HG03025 (cell line): Measurements from ENCODE around the gene GPR42.

ENCODE experiments used
- ATAC-seq: cut with Tn5 transposase; IDR thresholded peaks from one replicate; pipeline ENCODE4 v1.9.1; 2021; ENCODE audit warnings: mild to moderate bottlenecking, moderate library complexity; ENCODE audit not compliant: unreplicated experiment, low FRiP score

The GPR42 gene, protein sequence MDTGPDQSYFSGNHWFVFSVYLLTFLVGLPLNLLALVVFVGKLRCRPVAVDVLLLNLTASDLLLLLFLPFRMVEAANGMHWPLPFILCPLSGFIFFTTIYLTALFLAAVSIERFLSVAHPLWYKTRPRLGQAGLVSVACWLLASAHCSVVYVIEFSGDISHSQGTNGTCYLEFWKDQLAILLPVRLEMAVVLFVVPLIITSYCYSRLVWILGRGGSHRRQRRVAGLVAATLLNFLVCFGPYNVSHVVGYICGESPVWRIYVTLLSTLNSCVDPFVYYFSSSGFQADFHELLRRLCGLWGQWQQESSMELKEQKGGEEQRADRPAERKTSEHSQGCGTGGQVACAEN

DNA sequence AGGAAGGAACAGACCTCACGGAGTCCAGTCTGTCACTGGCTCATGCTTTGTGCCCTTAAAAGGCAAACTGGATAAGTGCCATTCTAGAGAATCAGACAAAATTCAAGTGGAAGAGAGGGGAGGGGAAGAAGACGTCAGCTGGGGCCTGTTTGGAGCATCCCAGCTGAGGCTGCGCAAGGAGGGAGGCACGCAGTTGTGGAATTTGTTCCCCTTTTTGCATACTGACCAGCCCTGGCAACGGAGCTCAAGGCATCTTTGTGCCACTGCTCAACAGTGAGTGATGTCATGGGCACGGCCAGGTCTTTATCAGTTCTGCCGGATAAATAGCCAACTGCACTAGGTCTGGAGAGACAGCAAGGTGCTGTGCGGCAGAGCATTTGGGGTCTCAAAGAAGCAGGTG is at the start of gene GPR42:
GPR42 (plus strand) TSS at position 347 of the 400 bp plus-strand sequence. CDS start 292 bp downstream, outside the sequence.
- no peak for ATAC-seq

DNA sequence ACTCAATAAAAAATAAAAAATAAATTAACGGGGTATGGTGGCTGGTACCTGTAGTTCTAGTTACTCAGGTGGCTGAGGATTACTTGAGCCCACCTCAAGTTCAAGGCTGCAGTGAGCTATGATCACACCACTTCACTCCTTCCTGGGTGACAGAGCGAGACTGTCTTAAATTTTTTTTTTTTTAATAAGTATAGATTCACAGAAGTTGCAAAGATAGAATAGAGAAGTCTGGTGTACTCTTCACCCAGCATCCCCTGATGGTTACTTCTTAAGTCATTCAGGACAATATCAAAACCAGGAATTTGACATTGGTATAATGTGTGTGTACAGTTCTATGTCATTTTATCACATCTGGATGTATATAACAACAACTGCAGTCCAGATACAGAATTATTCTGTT is 49.6 kb upstream of the GPR42 start:
- ATAC-seq = no peak

DNA sequence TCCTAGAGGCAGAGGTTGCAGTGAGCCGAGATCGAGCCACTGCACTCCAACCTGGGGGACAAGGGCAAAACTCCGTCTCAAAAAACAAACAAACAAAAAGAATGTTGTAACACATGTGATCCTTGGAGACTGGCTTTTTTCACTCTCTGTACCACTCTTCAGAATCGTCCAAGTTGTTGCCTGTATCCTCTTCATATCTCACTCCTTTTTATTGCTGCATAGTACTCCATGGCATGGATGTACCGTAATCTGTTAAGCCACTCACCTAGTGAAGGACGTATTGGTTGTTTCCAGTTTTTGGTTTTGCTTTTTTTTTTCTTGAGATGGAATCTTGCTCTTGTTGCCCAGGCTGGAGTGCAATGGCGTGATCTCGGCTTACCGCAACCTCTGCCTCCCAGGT is 48.9 kb upstream of the GPR42 start:
- no peak for ATAC-seq

DNA sequence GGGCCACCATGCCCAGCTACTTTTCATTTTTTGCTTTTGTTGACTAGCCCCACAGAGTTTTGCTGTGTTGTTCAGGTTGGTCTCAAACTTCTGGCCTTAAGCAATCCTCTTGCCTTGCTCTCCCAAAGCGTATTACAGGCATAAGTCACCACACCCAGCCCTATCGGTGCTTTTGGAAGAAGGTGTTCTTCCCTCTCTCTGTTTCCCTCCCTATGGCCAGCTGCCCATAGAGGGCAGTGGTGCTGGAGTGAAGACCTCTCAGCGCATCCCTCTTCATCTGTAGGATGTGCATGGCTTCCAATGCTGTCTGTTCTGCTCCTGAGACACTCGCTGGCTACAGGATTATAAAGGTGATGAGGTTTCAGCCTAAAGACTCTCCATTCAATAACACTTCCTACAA is 43.2 kb upstream of the GPR42 start:
- no peak for ATAC-seq

DNA sequence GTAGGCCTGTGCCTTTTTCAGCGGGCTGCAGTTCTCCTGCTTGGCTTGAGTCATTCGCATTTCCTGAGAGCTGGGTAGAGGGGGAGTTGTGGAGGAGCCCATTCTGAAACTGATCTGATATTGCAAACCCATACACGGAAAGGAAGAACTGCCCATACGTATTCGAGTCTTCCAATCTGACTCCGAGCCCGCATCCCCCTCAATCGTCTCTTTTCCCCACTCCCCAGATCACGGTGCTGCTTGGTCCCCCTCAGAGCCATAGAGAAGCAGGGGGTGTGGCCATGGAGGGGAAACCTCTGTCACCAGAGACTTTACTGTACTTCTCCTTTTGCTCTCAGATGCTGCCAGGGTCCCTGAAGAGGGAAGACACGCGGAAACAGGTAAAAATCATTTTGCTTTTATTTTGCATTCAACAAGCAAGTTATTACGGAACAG is 42.0 kb upstream of the GPR42 start, which contains the start of gene CD22:
CD22 (plus strand) TSS at position 337 of the 435 bp plus-strand sequence. CDS start 2,854 bp downstream, outside the sequence.
- ATAC-seq = no peak

DNA sequence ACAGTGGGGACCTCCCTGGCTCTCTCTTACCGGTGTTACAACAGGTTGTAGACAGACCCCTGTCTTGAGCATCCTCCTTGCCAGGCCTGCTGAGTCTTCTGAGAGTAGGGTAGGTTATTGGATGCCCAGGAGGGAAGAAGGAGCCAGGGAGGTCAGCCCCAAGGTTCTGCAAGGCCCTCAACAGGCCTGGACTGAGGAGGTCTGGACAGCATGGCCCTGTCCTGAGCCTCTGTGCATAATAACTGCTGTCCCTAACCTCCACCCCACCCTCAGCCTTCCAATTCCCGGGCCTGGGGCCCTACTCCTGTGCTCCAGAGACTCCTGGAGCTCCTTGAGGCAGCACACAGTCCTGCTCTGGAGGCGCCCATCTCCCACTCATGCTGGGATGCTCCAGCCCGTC is 41.5 kb upstream of the GPR42 start:
- no peak for ATAC-seq

DNA sequence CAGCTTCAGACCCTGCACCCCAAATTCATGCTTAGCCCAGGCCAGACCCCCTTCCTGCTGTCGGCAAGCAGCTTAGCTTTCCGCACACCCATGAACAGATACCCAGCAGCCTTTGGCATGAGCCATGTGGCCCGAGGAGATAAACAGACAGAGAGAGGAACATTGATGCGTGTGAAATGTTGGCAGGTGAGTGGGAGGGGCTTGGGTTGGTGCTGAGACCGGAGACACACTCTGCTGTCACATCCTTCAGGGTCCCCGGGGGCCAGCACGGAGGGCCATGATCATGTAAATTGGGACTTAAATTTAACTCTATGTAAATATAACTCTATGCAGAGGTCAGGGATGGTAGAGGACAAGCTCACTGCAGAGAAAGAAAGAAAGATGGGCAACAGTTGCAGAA is 40.4 kb upstream of the GPR42 start:
- ATAC-seq = no peak

DNA sequence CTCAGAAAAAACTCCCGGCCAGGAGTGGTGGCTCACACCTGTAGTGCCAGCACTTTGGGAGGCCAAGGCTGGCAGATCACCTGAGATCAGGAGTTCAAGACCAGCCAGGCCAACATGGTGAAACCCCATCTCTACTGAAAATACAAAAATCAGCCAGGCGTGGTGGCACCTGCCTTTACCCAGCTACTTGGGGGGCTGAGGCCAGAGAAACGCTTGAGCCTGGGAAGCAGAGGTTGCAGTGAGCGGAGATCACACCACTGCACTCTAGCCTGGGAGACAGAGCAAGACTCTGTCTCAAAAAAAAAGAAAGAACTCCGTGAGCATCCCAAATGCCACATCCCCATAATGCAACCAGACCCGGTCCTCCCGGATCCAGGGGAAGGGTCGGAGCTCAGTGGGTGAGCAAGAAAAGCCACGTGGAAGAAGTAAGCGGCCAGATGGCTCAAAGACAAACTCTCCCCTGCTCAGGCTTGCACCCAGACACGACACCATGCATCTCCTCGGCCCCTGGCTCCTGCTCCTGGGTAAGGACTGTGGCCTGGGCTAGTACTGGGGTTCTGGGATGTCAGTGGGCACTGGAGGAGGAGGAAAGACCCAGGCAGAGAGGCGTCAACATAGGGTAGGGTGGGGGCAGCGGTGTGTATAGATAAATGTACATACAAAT is 39.2 kb upstream of the GPR42 start:
- ATAC-seq = no peak

DNA sequence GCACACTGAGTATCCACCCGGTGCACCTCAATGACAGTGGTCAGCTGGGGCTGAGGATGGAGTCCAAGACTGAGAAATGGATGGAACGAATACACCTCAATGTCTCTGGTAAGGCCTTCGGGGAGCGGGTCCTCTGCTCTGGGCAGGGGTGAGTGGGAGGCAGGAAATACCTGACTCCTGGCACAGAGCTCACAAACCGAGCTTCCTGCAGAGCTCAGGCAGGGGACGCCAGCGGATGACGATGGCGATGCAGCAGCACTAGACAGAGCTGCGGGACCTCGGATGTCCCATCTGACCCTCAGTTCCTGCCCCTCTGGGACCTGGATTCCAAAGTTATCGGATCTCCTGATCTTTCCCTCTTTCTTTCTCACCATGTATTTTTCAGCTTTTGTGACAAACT is 38.1 kb upstream of the GPR42 start:
- ATAC-seq = no peak

DNA sequence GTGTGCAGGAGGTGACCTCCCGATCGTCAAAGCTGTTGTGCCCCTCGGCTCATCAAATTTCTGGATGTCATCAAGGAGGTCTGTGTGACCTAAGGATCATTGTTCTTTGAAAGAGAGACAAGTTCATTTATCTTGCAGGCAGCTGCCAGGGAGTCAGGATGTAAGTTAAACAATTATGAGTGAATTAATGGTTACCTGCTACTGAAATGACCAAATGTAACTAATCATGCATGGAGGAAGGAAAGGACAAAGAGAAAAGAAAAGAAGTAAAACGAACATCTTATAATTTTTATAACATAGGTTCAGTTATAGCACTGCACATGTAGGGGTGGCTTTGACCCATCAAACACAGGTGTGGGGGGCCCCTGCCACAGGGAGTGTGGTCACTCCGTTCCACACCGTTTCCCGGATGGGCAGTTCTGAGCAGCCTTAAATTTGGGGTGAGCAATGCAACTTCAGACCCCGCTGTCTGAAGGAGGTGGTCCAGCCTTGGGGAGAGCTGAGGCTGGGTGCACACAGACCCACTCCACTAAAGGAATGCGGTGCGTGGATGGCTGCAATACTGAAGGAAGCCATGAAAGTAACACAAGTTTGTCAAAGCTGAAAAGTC is 36.6 kb upstream of the GPR42 start:
- ATAC-seq = no peak

DNA sequence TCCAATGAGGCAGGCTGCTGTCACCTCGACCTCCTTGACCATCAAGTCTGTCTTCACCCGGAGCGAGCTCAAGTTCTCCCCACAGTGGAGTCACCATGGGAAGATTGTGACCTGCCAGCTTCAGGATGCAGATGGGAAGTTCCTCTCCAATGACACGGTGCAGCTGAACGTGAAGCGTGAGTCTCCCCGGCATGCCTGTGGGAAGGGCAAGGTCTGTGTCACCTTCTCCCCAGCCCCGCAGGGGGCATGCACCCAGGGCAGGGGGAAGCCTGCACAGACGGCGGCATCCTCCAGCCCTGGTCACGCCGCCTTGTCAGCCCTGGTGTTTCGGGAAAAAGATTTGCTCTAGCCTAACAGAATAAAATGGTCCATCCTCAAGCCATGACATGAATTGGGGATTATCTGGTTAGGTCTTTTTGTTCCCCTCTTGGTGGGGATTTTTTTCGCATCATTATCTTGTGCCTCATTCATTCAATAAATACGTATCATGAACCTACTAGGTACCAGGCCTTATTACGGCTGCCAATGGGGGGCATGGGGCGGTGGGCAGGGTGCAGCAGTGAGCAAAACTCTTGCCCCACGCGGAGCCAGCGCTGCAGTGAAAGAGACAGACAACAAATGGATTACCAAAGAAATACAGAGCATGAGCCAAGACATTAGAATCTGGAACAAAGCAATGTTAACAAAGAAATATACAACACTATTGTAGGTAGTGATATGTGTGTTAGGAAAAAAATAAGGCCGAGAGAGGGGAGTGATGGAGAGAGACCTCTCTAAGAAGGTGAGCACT is 34.5 kb upstream of the GPR42 start:
- ATAC-seq = no peak

DNA sequence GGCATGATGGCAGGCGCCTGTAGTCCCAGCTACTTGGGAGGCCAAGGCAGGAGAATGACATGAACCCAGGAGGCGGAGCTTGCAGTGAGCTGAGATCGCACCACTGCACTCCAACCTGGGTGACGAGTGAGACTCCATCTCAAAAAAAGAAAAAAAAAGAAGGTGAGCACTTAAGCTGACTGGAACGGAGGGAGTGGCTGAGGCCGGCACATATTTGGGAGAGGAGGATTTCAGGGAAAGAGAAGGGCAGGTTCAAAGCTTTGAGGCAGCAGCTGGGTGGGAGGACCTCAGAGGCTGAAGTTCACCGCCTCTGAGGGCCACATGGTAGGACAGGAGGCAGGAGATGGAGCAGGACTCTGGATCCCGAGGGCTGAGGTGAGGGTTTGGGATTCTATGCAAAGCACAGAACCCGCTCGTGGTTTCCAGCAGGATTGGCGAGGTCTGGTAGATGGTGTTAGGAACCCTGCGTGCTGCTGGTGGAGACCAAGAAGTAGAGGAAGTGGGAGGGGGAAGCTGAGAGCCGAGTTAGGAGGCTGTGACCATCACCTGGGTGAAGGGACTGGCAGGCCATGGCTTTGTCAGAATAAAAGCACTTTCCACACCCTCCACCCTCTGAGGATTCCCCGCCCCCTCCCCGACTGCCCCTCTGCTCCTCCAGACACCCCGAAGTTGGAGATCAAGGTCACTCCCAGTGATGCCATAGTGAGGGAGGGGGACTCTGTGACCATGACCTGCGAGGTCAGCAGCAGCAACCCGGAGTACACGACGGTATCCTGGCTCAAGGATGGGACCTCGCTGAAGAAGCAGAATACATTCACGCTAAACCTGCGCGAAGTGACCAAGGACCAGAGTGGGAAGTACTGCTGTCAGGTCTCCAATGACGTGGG is 33.5 kb upstream of the GPR42 start:
- ATAC-seq = no peak

DNA sequence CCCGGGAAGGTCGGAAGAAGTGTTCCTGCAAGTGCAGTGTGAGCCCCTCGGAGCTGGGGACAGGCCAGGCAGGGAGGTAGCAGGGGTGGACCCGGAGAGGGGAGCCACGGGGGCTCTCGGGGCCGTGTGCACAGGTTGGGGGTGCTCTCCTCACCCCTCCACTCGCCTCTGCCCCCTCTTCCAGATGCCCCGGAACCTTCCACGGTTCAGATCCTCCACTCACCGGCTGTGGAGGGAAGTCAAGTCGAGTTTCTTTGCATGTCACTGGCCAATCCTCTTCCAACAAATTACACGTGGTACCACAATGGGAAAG is 32.9 kb upstream of the GPR42 start:
- no peak for ATAC-seq

DNA sequence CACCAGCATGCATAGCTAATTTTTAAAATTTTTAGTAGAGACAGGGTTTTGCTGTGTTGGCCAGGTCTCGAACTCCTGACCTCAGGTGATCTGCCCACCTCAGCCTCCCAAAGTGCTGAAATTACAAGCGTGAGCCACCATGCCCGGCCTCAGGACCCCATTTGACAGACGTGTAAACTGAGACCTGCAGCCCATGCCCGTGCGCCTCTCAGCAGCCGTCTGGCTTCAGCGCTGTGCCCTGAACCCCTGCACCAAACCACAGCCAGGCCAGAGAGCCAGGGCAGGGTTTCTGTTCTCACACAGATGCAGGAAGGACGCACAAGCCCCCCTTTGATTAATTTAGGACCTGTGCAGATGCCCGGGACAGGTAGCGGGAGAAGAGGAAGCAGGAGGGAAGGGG is 30.4 kb upstream of the GPR42 start:
- ATAC-seq = no peak

DNA sequence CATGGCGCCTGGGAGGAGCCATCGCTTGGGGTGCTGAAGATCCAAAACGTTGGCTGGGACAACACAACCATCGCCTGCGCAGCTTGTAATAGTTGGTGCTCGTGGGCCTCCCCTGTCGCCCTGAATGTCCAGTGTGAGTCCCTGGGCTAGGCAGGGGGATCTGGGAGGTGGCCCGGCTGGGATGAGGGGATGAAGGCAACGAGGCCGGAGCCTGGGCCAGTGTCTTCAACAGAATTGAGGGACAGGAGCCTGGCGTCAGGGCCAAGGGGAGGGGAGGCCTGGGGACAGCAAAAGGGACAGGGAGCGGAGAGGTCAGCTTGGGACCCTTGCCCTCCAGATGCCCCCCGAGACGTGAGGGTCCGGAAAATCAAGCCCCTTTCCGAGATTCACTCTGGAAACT is 29.9 kb upstream of the GPR42 start:
- no peak for ATAC-seq

DNA sequence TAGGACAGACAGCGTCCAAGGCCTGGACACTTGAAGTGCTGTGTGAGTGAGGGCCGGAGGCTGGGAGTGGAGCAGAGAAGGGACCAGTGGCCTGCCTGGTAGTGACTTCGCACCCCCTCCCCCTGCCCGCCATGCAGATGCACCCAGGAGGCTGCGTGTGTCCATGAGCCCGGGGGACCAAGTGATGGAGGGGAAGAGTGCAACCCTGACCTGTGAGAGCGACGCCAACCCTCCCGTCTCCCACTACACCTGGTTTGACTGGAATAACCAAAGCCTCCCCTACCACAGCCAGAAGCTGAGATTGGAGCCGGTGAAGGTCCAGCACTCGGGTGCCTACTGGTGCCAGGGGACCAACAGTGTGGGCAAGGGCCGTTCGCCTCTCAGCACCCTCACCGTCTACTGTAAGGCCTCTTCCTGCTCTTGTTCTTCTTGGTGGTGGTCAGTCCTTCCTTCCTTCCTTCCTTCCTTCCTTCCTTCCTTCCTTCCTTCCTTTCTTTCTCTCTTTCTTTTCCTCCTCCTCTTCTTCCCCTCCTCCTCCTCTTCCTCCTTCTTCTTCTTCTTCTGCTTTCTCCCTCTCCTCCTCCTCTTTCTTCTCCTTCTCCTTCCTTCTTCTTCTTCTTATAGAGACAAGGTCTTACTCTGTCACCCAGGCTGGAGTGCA is 29.2 kb upstream of the GPR42 start:
- no peak for ATAC-seq

DNA sequence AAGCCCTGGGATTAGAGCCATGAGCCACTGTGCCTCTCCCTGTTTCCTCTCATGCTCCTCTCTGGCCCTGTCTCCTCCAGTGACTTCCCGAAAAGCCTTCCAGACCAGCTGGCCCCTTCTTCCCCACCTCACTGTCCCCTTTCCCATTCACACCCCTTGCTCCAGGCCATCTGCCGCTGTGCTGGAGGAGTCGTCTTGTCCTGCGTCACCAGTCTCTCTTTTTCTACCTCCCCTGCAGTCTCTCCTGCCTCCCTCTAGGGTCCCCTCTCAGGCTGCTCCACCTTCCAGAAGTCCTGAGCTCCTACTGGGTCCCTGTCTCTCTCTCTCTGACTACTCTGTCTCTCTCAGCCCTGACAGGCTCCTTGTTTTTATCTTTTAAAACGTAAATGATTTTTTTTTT is 28.4 kb upstream of the GPR42 start:
- no peak for ATAC-seq

DNA sequence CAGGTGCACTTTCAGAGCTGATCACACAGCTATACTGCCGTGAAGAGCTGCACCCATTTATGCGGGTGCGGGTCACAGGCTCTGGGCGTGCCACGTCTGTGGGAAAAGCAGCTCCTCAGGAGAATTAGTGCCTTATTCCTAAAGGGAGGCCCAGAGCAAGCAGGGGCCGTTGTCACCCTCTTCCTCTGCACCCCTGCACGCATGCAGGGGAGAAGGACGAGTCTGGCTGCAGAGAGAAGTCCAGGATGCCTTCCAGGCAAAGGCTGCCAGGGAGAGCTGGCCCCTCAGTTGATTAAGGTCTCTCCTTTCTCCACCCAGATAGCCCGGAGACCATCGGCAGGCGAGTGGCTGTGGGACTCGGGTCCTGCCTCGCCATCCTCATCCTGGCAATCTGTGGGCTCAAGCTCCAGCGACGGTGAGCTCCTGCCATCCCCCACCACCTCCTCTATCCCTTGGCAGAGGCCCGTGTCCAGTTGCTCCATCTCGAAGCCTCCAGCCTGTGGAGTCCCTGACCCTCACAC is 26.3 kb upstream of the GPR42 start:
- no peak for ATAC-seq

DNA sequence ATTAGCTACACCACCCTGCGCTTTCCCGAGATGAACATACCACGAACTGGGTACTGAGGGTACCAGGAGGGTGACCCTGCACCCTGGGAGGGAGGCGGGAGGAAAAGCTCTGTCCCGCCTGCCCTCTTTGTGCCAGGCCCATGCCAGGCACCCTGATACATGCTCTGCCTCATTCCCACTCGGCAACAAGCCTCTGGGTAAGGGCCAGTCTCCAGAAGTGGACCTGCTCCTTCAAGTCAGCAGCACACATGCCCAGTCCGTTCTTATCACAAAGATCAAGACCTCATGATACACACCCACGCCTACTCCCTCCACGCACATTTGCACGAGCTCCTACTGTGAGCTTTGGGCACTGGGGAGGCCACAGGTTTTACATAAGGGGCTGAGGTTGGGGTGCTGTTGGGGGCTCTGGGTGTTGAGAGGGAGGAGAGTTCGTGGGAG is 25.2 kb upstream of the GPR42 start:
- no peak for ATAC-seq
